GOT3 (cell line): ENCODE measurements around the gene MIS18A.
"Not testable (repeated sequence)": the region's sequence is repeated elsewhere in the genome, so short reads cannot be mapped to it uniquely, and the experiment has no call there.

Source experiments
- DNase-seq: peaks from one replicate; lab custom pipeline; 2025; ENCODE audit warnings: mixed read lengths; lab: John Stamatoyannopoulos, UW

The MIS18A gene

DNA sequence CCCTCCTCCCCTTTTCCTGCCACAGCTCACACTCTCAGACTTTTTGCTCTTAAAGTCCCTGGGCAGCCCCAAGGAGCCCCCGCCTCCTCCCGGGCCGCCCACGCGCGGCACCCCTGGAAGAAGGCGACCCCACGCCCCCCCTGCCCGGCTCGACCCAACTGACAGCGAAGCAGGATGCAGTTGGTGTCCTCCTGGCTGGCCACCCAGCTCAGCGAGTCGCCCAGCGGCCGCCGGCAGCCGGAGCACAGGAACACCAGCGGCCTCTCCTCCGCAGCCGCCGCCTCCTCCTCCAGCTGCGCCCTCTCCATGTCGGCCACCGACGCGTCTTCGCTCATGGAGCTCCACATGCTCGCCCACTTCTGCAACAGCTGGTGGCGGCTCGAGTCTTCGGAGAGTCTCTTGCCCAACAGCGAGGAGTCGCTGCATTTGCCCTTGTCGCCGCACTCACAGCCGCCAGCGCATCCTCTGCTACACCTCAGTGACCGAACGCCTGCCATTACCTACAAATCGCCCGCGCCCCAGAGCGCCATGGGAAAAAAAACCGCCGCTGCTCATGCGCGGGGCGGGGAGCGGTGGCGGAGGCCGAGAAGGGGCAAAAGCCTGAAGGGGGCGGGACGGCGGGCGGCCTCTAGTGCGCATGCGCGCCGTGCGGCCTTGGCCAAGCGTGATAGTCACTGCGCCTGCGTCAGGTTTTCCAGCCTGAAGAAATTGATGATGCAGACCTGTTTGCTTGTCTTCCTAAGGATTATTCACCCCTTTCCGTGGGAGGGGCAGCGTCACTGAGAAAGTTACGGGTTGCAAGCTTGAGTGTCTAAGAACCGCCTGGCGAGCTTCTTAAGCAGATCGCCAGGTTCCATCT, at the start of gene MIS18A:
MIS18A (minus strand) TSS at position 532 of the 859 bp plus-strand sequence; CDS start at position 497, 35 bp downstream.
- DNase-seq, result peak; percentile 96

DNA sequence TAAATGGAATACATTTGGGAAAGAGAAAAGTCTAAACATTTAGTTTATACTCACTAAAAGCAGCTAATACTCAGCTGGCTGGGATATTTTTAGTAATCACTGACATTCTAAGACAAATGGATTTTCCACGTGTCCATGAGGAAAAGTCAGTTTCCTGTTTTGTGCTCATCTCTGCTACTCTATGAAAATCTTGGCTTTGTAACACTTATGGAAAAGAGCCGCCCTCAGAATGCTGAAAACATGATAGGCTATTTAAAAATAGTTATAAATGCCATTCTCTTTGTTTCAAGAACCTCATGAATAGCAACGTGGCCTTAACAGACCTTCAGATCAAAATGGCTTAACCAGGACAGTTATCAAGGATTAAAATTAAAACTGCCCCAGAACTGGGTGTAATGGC, 49.7 kb upstream of the MIS18A start:
- DNase-seq, result no peak

DNA sequence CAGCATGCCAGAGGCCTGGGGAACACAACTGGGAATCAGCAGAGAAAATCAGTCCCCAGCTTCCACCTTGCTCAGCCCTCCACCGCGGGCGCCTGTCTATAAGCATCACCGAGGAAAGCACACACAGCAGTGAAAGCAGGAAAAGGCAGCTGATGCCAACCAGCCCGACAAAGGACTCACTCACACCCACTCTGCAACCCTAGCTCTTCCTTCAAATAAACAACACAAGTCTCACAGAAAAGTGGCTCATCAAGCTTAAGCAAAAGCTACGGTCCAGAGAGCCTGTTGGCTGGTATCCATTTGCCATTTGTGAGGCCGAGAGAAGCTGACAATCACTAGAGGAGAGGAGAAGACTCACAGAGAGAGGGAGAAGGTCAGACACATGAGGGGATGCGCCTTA, 46.9 kb upstream of the MIS18A start:
- no peak for DNase-seq

DNA sequence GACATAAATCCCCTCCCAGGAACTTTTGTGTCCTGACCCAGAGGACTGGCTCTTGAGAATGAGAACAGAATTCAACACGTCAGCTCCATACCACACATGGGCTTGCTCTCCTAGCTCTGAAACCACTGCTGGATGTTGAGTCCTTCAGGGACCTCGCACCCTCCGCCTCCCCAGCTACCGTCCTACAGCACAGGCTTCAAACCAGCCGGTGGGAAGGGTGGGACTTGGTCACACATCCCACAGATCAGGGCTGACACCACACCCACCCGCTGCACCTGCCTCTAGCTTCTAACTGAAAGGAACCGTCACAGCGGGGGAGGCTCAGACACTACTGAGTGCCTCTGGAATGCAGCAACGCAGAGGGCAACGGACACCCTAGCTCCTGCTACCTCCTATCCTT, 43.8 kb upstream of the MIS18A start:
- no peak for DNase-seq

- DNase-seq, result no peak
Observed at GRCh38 chr21:32322103-32322502, 43.3 kb upstream of the MIS18A start.

GRCh38 chr21:32321480-32321879, 42.6 kb upstream of the MIS18A start:
- no peak for DNase-seq

DNA sequence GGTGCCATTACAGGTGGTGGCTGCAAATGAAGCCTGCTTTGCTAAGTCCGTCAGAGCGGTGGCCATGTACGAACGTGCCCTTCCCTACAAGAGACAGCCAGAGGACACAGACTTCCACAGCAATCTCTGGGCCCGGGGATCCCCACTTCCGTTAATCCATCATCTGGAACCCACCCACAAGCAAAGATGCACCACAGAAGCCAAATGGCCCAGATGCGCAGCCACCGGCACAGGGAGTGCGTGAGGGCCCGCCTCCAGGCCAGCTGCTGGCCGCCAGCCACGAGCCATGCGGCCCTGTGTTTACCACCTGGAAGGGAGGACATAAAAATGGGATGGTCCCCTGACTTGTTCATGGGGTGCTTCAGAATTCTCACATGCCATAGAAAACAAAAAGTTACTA, 41.9 kb upstream of the MIS18A start:
- no peak for DNase-seq

DNA sequence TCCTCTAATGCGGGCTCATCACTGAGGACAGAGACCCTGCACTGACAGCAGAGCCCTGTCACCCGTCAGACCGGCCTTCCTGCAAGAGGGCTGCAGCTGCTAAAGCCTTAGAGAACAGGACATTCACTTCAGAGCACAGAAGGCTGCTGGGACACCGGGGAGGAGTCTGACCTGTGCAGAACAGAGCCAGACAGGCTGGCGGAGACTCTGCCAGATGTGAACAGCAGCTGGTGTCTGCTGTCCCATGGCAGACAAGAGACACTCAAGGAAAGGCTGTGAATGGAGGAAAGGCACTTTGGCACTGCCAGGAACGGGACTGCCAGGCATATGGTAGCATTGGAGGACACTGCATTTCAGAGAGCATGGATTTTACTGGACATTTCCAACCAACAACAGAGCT, 41.2 kb upstream of the MIS18A start:
- DNase-seq, result no peak

DNA sequence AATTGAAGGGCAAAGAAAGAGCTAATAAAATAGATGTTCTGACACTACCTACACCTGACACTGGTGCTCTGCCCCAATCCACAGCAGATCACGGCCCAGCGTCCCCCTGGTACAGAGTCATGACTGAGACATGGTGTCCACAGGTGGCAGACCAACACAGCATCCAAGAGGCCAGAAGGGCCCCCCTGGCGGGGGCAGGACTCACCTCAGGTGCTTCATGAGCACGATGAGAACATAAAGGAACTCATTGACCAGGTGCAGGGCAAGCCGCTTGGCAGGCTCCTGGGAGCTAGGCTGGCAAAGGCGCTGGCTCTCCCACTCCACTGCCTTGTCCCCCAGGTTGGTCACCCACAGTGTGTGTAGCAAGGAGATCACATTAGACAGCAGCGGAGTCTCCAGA, 40.2 kb upstream of the MIS18A start:
- DNase-seq, result no peak

- no peak for DNase-seq
Observed at GRCh38 chr21:32317726-32318125, 38.9 kb upstream of the MIS18A start.

GRCh38 chr21:32316361-32317215, 37.7 kb upstream of the MIS18A start:
- DNase-seq, result no peak

DNA sequence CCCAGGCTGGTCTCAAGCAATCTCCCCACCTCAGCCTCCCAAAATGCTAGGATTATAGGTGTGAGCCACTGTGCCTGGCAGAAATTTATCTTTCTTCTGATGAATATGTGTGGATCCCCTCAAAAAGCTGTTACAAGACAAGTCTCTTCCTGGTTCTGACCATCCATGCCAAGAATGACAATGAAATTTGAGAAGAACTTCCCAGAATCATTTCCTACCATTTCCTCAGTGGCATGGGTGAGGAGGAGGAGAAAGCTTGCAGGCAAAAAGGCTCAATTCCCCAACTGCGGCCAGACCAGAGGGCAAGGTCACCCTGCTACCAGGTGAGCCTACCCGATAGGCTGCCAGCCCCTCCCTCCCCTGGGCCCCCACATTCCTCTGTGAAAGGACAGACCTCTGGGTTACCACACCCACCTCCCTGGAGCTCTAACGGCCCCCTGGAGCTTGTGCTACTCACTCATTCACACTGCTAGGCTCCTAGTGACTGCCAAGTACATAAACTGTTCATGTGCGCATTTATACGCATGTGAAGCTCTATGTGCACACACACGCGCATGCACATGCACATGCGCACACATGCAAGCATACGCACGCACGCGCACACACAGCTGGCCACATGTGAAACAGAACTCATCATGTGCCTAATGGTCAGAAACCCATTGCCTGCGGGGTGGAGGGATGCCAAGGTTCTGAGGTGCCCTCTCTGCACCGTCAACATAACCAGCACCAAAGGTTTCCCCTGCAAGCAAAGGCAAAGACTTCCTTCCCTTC, 36.8 kb upstream of the MIS18A start:
- DNase-seq, result no peak

- no peak for DNase-seq
Observed at GRCh38 chr21:32314806-32315205, 36.0 kb upstream of the MIS18A start.

- DNase-seq, result no peak
Observed at GRCh38 chr21:32312976-32313375, 34.1 kb upstream of the MIS18A start.

- DNase-seq, result no peak
Observed at GRCh38 chr21:32312326-32312725, 33.5 kb upstream of the MIS18A start.

- DNase-seq, result no peak
Observed at GRCh38 chr21:32311621-32312020, 32.8 kb upstream of the MIS18A start.

DNA sequence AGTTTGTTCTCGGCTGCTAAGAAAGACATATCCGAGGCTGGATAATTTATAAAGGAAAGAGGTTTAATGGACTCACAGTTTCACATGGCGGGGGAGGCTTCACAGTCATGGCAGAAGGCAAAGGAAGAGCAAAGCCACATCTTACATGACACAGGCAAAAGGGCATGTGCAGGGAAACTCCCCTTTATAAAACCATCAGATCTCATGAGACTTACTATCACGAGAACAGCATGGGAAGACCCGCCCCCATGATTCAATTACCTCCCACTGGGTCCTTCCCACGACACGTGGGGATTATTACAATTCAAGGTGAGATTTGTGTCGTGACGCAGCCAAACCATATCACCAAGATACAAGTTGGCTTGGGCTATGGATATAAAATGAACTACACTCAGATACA, 32.1 kb upstream of the MIS18A start:
- not testable (repeated sequence) for DNase-seq

DNA sequence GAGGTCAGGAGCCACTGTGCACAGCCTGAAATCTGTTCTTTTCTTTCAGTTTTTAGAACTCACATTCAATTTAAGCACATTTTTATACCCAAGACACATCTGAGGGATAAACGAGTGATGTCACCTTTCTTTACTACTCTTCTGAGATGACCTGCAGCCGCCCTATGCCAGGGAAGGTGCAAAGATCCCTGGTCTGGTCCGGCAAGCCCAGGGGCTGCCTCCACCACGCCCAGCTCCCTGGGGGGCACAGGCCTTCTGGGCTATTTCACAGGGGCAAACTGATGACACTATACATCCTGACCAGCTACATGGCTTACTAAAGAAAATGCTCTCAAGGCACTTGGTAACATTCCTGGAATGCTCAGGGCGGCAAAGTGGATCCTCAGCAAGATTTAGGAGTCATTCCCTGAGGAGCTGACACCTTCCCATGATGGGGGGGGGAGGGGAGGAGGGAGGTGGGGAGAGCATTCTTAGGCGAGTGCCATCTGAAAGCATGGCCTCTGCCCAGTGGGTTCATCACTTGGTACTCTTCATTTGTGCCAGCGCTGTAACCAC, 31.1 kb upstream of the MIS18A start:
- DNase-seq, result no peak

- DNase-seq, result no peak
Observed at GRCh38 chr21:32308696-32309095, 29.8 kb upstream of the MIS18A start.

DNA sequence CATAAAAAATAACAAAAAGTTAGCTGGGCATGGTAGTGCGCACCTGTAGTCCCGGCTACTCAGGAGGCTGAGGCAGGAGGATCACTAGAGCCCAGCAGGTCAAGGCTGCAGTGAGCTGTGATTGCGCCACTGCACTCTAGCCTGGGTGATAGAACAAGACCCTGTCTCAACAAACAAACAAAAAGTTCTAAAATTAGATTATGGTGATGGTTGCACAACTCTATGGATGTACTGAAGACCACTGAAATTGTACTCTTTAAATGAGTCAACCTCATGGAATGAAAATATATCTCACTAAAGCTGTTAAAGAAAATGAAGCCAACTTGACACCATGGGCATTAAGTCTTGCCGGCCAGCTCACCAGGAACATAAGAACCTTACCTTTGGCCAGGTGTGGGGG, 28.9 kb upstream of the MIS18A start:
- DNase-seq, result no peak

DNA sequence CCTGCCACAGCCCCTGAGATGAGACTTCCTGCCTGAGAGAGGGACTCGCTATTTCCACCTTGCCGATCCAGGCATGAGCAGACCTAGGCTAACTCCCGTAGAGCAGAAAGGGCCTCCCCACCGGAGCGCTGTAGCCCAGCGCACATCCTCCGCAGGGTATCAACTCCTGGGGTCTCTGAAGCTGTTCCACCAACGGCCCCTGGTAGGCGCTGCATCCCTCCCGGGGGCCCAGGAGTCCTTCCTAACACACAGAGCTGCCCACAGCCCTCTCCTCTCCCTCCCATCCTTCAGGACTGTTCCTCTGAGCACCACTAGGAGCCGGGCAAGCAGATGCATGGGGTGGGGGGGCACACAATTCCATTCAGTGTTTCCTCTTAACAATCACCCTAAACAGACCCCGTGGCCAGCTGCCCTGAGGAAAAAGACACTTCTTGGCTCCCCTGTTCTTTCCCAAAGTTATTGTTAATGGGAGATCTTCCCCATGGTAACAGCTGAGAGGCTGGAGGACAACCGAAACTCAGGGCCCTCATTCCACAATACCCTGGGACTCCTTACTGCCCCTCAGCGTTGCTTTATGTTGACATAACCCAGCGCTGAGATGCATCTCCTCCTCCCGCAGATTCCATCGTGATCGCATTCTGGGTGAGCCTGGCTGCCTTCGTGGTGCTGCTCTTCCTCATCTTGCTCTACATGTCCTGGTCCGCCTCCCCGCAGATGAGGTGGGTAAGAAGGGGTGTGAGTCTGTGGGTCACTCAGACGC, 27.4 kb upstream of the MIS18A start:
- DNase-seq, result no peak
